Measurements from ENCODE around the gene ZMYND19.

The ZMYND19 gene

GRCh38 chr9:137618105-137619067 is 28.1 kb upstream of the ZMYND19 start, which contains the start of gene EHMT1:
EHMT1 (plus strand) TSS chr9:137619005; CDS start chr9:137619029, 24 bp downstream.
- POLR2A ChIA-PET = interaction anchor here (0.5 to 1.9 kb wide), 16 partner anchors 8 to 489 kb away, joined by 3 to 24 read pairs (median 4); partner anchors contain the start of genes ARRDC1 and ZMYND19
- Histone ChIP-seq H3K4me1 (ENCODE audit: control insufficient read depth, insufficient read depth, low read length) (no peaks in the 10 kb centered on the region), H3K4me3 (ENCODE audit: low read depth, low read length) (peak within 1 kb of the TSS; percentile 90), H3K36me3 (ENCODE audit: control insufficient read depth in 2 of 2, insufficient read depth in 1 of 2, low read length in 2 of 2) (peaks cover 0 to 45% of the 10 kb centered on the region in 2 experiments; a peak in 2 of 3 replicates), H3K27ac (ENCODE audit: extremely low read depth, low read depth, low read length) (peak within 1 kb of the TSS; percentile 91), H3K9me3 (ENCODE audit: control insufficient read depth, insufficient read depth, low read depth, low read length) (no peaks in the 10 kb centered on the region)
- CTCF ChIA-PET = interaction anchor here (0.6 to 2.1 kb wide), 8 partner anchors 11 to 344 kb away, joined by 3 to 7 read pairs (median 5); partner anchors contain the start of genes DPH7 and EXD3
- TF ChIP-seq ZFP69B (tag by site-specific recombination; IDR thresholded peaks at IDR 0.05) = peak; percentile 44; the same call in 1 of the 2 replicates
- TF ChIP-seq ZNF600 (tag by site-specific recombination; IDR thresholded peaks at IDR 0.05) = peak; percentile 56
- peak; percentile 72 for TF ChIP-seq GLIS1 (tag by site-specific recombination; IDR thresholded peaks at IDR 0.05)
- TF ChIP-seq ZNF830 (tag by site-specific recombination; IDR thresholded peaks at IDR 0.05; ENCODE audit: low read depth) = no peak
- TF ChIP-seq ZNF658 (tag by site-specific recombination; IDR thresholded peaks at IDR 0.05) = no peak
- peak; percentile 64 for TF ChIP-seq ZNF629 (tag by site-specific recombination; IDR thresholded peaks at IDR 0.05)
- TF ChIP-seq REPIN1 (tag by site-specific recombination; IDR thresholded peaks at IDR 0.05; ENCODE audit: low read depth) = no peak
- TF ChIP-seq KLF8 (tag by site-specific recombination; IDR thresholded peaks at IDR 0.05) = peak; percentile 87
- TF ChIP-seq ZNF670 (tag by site-specific recombination; IDR thresholded peaks at IDR 0.05; ENCODE audit: low read depth) = no peak
- TF ChIP-seq ZNF202 (tag by site-specific recombination; IDR thresholded peaks at IDR 0.05; ENCODE audit: borderline replicate concordance) = no peak
- no peak for TF ChIP-seq ZBTB1 (tag by site-specific recombination; IDR thresholded peaks at IDR 0.05)
- no peak for TF ChIP-seq MZF1 (tag by site-specific recombination; IDR thresholded peaks at IDR 0.05; ENCODE audit: borderline replicate concordance)
- TF ChIP-seq ZNF146 (tag by site-specific recombination; IDR thresholded peaks at IDR 0.05) = 0 out of 2 replicates have a peak, but pooled peaks have one; percentile 3
- peak; percentile 16; the same call in 1 of the 2 replicates for TF ChIP-seq ZNF76 (tag by site-specific recombination; IDR thresholded peaks at IDR 0.05; ENCODE audit: borderline replicate concordance, low read depth)
- TF ChIP-seq ZFHX2 (tag by site-specific recombination; conservative IDR thresholded peaks at IDR 0.05) = no peak; the same call in 1 of the 2 replicates
- TF ChIP-seq ZBTB20 (tag by site-specific recombination; IDR thresholded peaks at IDR 0.05) = peak; percentile 78; the same call in 1 of the 2 replicates
- TF ChIP-seq, protein P1, sequence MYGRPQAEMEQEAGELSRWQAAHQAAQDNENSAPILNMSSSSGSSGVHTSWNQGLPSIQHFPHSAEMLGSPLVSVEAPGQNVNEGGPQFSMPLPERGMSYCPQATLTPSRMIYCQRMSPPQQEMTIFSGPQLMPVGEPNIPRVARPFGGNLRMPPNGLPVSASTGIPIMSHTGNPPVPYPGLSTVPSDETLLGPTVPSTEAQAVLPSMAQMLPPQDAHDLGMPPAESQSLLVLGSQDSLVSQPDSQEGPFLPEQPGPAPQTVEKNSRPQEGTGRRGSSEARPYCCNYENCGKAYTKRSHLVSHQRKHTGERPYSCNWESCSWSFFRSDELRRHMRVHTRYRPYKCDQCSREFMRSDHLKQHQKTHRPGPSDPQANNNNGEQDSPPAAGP (tag by site-specific recombination; IDR thresholded peaks at IDR 0.05) = peak; percentile 73
- TF ChIP-seq ZNF366 (tag by site-specific recombination; conservative IDR thresholded peaks at IDR 0.05) = no peak
- peak; percentile 53; the same call in 1 of the 2 replicates for TF ChIP-seq ZNF24 (tag by site-specific recombination; IDR thresholded peaks at IDR 0.05)
- TF ChIP-seq ZNF747 (tag by site-specific recombination; IDR thresholded peaks at IDR 0.05) = no peak
- no peak for TF ChIP-seq ZNF473 (tag by site-specific recombination; IDR thresholded peaks at IDR 0.05)
- no peak for TF ChIP-seq ZNF169 (tag by site-specific recombination; IDR thresholded peaks at IDR 0.05)
- peak; percentile 47; the same call in 1 of the 2 replicates for TF ChIP-seq ZBTB17 (tag by site-specific recombination; IDR thresholded peaks at IDR 0.05)
- 0 out of 2 replicates have a peak, but pooled peaks have one; percentile 26 for TF ChIP-seq GLI4 (tag by site-specific recombination; IDR thresholded peaks at IDR 0.05)
- TF ChIP-seq ZNF701 (tag by site-specific recombination; IDR thresholded peaks at IDR 0.05) = no peak
- no peak for TF ChIP-seq ZNF404 (tag by site-specific recombination; IDR thresholded peaks at IDR 0.05)
- TF ChIP-seq ZNF140 (tag by site-specific recombination; IDR thresholded peaks at IDR 0.05) = no peak
- no peak for TF ChIP-seq ZNF776 (tag by site-specific recombination; IDR thresholded peaks at IDR 0.05; ENCODE audit: borderline replicate concordance)
- no peak for TF ChIP-seq SALL2 (tag by site-specific recombination; IDR thresholded peaks at IDR 0.05; ENCODE audit: borderline replicate concordance)
- peak; percentile 87 for TF ChIP-seq ZNF561 (tag by site-specific recombination; IDR thresholded peaks at IDR 0.05; ENCODE audit: borderline replicate concordance)
- 0 out of 2 replicates have a peak, but pooled peaks have one; percentile 26 for TF ChIP-seq ZSCAN23 (tag by site-specific recombination; IDR thresholded peaks at IDR 0.05)
- TF ChIP-seq TCF7L2 (IDR thresholded peaks at IDR 0.05; ENCODE audit: borderline replicate concordance, low read depth, low read length) = 0 out of 2 replicates have a peak, but pooled peaks have one; percentile 41
- peak; percentile 79 for TF ChIP-seq ZBTB6 (tag by site-specific recombination; IDR thresholded peaks at IDR 0.05)
- peak; percentile 45; the same call in 1 of the 2 replicates for TF ChIP-seq ZNF449 (tag by site-specific recombination; IDR thresholded peaks at IDR 0.05)
- no peak for TF ChIP-seq ZNF549 (tag by site-specific recombination; IDR thresholded peaks at IDR 0.05)

Data from HEK293 (cell line).